Sigmoid colon (tissue), 4 donors: ENCODE results near the gene BPI.

Experiments used
- CTCF ChIP-seq, 4 experiments: fragments of 450-650 bp in 3 of 4; fragments of 200-600 bp in 1 of 4; IDR thresholded peaks; one replicate each; pipeline ENCODE4 v1.5.1; 2016 to 2019; ENCODE audit warnings: antibody characterized with exemption in 4 of 4, mild to moderate bottlenecking in 3 of 4, moderate library complexity in 2 of 4
- EP300 ChIP-seq, 4 donors: sonication (generic); formaldehyde crosslinking; IDR thresholded peaks; one replicate each; pipeline ENCODE4 v1.6.1; 2017; ENCODE audit warnings: antibody characterized with exemption in 4 of 4
- POLR2A ChIP-seq, 2 donors: fragments of 450-650 bp; IDR thresholded peaks; one replicate each; pipeline ENCODE4 v1.6.1; 2016; ENCODE audit warnings: antibody characterized with exemption in 2 of 2, mild to moderate bottlenecking in 2 of 2, moderate library complexity in 2 of 2
- POLR2AphosphoS5 ChIP-seq, 4 donors: sonication (generic); formaldehyde crosslinking; IDR thresholded peaks; one replicate each; pipeline ENCODE4 v1.6.1; 2017; ENCODE audit warnings: antibody characterized with exemption in 4 of 4

- TF ChIP-seq CTCF (IDR thresholded peaks at IDR 0.05): no peak
- no peak for TF ChIP-seq POLR2A (IDR thresholded peaks at IDR 0.05)
- no peak for TF ChIP-seq POLR2AphosphoS5 (IDR thresholded peaks at IDR 0.05)
- no peak for TF ChIP-seq EP300 (IDR thresholded peaks at IDR 0.05)
Measured at GRCh38 chr20:38305541-38305940, 1.6 kb downstream of the BPI start.
